C4-2B (cell line): ENCODE results near the gene ATF7.

ENCODE experiments used
- ZFX ChIP-seq: fragments of 450-650 bp; IDR thresholded peaks from 2 replicates; pipeline ENCODE4 v1.6.1; 2017
- TF ChIP-seq, protein P1 (sequence below): fragments of 450-650 bp; conservative IDR thresholded peaks from 2 replicates; pipeline ENCODE4 v1.5.1; 2017; ENCODE audit warnings: mild to moderate bottlenecking

DNA sequence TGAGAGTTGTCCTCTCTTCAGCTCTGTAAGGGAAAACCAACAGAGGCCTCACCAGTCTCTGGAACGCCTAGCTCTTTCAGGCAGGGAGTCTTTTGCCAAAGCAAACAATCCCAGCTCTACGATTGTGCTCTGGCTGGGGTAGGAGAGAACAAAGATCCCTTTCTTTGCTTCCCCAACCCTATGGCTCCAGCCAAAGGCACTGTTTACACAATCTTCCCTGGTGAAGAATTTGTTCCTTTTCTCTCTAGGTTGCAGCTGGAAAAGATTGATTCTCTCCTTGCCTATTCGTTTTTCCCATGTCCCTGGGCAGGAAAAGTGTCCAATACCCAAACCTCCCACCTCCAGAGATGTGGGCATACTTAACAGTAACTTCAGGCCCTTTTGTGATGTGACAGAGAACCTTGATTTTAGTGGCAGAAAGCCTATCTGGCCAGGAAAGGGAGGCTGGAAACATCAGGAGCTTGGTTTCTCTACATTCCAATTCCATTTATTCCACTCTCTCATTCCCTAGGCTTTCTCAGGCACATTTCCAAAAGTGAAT, 32.9 kb upstream of the ATF7 start:
- TF ChIP-seq, protein P1, sequence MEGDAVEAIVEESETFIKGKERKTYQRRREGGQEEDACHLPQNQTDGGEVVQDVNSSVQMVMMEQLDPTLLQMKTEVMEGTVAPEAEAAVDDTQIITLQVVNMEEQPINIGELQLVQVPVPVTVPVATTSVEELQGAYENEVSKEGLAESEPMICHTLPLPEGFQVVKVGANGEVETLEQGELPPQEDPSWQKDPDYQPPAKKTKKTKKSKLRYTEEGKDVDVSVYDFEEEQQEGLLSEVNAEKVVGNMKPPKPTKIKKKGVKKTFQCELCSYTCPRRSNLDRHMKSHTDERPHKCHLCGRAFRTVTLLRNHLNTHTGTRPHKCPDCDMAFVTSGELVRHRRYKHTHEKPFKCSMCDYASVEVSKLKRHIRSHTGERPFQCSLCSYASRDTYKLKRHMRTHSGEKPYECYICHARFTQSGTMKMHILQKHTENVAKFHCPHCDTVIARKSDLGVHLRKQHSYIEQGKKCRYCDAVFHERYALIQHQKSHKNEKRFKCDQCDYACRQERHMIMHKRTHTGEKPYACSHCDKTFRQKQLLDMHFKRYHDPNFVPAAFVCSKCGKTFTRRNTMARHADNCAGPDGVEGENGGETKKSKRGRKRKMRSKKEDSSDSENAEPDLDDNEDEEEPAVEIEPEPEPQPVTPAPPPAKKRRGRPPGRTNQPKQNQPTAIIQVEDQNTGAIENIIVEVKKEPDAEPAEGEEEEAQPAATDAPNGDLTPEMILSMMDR, result no peak
- TF ChIP-seq ZFX, result peak; percentile 24; the same call in 1 of the 2 replicates
